HG02973 (cell line): ENCODE measurements around the gene AKR1C4.
"Not testable (repeated sequence)": the region's sequence is repeated elsewhere in the genome, so short reads cannot be mapped to it uniquely, and the experiment has no call there.

Experiments
- ATAC-seq: cut with Tn5 transposase; IDR thresholded peaks from one replicate; pipeline ENCODE4 v1.9.1; 2021; ENCODE audit warnings: moderate library complexity; ENCODE audit not compliant: unreplicated experiment

The AKR1C4 gene

GRCh38 chr10:5199398-5199797, 2.8 kb downstream of the AKR1C4 start:
- ATAC-seq, result no peak

GRCh38 chr10:5206799-5207198, 10.2 kb downstream of the AKR1C4 start:
- no peak for ATAC-seq

- not testable (repeated sequence) for ATAC-seq
Measured at GRCh38 chr10:5209776-5210175, 13.1 kb downstream of the AKR1C4 start.

- not testable (repeated sequence) for ATAC-seq
Measured at GRCh38 chr10:5210261-5210660, 13.6 kb downstream of the AKR1C4 start.

GRCh38 chr10:5211696-5212536, 15.3 kb downstream of the AKR1C4 start:
- no peak for ATAC-seq

GRCh38 chr10:5216801-5217200, 20.2 kb downstream of the AKR1C4 start:
- no peak for ATAC-seq

- no peak for ATAC-seq
Measured at GRCh38 chr10:5219262-5219661, 22.6 kb downstream of the AKR1C4 start.

GRCh38 chr10:5222942-5223341, 26.3 kb downstream of the AKR1C4 start:
- not testable (repeated sequence) for ATAC-seq

- no peak for ATAC-seq
Measured at GRCh38 chr10:5229019-5229418, 32.4 kb downstream of the AKR1C4 start.

GRCh38 chr10:5233324-5233723, 36.7 kb downstream of the AKR1C4 start:
- ATAC-seq, result no peak

- ATAC-seq, result no peak
Measured at GRCh38 chr10:5234106-5234860, 37.6 kb downstream of the AKR1C4 start.

- not testable (repeated sequence) for ATAC-seq
Measured at GRCh38 chr10:5237541-5237940, 40.9 kb downstream of the AKR1C4 start.

- no peak for ATAC-seq
Measured at GRCh38 chr10:5242585-5242984, 45.9 kb downstream of the AKR1C4 start.

- no peak for ATAC-seq
Measured at GRCh38 chr10:5243521-5243987, 46.9 kb downstream of the AKR1C4 start.

- ATAC-seq, result no peak
Measured at GRCh38 chr10:5252177-5253037, 55.8 kb downstream of the AKR1C4 start.

- no peak for ATAC-seq
Measured at GRCh38 chr10:5254488-5254887, 57.9 kb downstream of the AKR1C4 start.

- not testable (repeated sequence) for ATAC-seq
Measured at GRCh38 chr10:5257768-5258167, 61.1 kb downstream of the AKR1C4 start.

- no peak for ATAC-seq
Measured at GRCh38 chr10:5259132-5259951, 62.7 kb downstream of the AKR1C4 start.

- no peak for ATAC-seq
Measured at GRCh38 chr10:5259952-5260578, 63.4 kb downstream of the AKR1C4 start.

- ATAC-seq, result no peak
Measured at GRCh38 chr10:5260828-5261227, 64.2 kb downstream of the AKR1C4 start.
